Measurements from ENCODE around the gene SCAPER.

SCAPER gene

GRCh38 chr15:76495487-76495886, 409.7 kb downstream of the SCAPER start:
- ChIA-PET POLR2A (interaction anchor here (0.7 kb wide), 1 partner anchor 1063 kb away, joined by 3 read pairs; no protein-coding TSS in a partner anchor), CTCF (interaction anchor here (0.6 kb wide), 1 partner anchor 277 kb away, joined by 3 read pairs; no protein-coding TSS in a partner anchor)

GRCh38 chr15:76492538-76492937, 412.6 kb downstream of the SCAPER start:
- ChIA-PET CTCF (no interaction called here), POLR2A (no interaction called here)
- no peaks in the 10 kb centered on the region for H3K4me1 ChIP-seq (ENCODE audit: control insufficient read depth, insufficient read depth, low read length)
- H3K36me3 ChIP-seq (ENCODE audit: control insufficient read depth in 2 of 2, insufficient read depth in 1 of 2, low read length in 2 of 2), result no peaks in the 10 kb centered on the region
- TF ChIP-seq SP7 (tag by site-specific recombination; IDR thresholded peaks at IDR 0.05) (no peak), ZBTB7A (tag by site-specific recombination; IDR thresholded peaks at IDR 0.05; ENCODE audit: low read depth) (no peak)
- H3K4me3 ChIP-seq (ENCODE audit: low read depth, low read length), result no peak overlapping the region
- H3K27ac ChIP-seq (ENCODE audit: extremely low read depth, low read depth, low read length), result no peak overlapping the region
- no peaks in the 10 kb centered on the region for H3K9me3 ChIP-seq (ENCODE audit: control insufficient read depth, insufficient read depth, low read depth, low read length)

More at GRCh38 chr15:76495487-76495886, 409.7 kb downstream of the SCAPER start:
- H3K27ac ChIP-seq (ENCODE audit: extremely low read depth, low read depth, low read length), result no peak overlapping the region
- no peaks in the 10 kb centered on the region for H3K4me1 ChIP-seq (ENCODE audit: control insufficient read depth, insufficient read depth, low read length)
- H3K4me3 ChIP-seq (ENCODE audit: low read depth, low read length), result no peak overlapping the region
- no peaks in the 10 kb centered on the region for H3K9me3 ChIP-seq (ENCODE audit: control insufficient read depth, insufficient read depth, low read depth, low read length)
- H3K36me3 ChIP-seq (ENCODE audit: control insufficient read depth in 2 of 2, insufficient read depth in 1 of 2, low read length in 2 of 2), result no peaks in the 10 kb centered on the region
- no peak for TF ChIP-seq ZNF302 (tag by site-specific recombination; IDR thresholded peaks at IDR 0.05; ENCODE audit: low read depth)

GRCh38 chr15:76483752-76484151, 421.4 kb downstream of the SCAPER start:
- H3K27ac ChIP-seq (ENCODE audit: extremely low read depth, low read depth, low read length), result no peak overlapping the region
- H3K36me3 ChIP-seq (ENCODE audit: control insufficient read depth in 2 of 2, insufficient read depth in 1 of 2, low read length in 2 of 2), result no peaks in the 10 kb centered on the region
- POLR2A ChIA-PET, result no interaction called here
- no peak overlapping the region for H3K4me3 ChIP-seq (ENCODE audit: low read depth, low read length)
- TF ChIP-seq KLF9 (tag by site-specific recombination; IDR thresholded peaks at IDR 0.05; ENCODE audit: low read depth) (no peak), ZBTB8A (tag by site-specific recombination; IDR thresholded peaks at IDR 0.05) (no peak), IKZF3 (tag by site-specific recombination; IDR thresholded peaks at IDR 0.05) (no peak), ZNF335 (tag by site-specific recombination; conservative IDR thresholded peaks at IDR 0.05) (no peak)
- H3K4me1 ChIP-seq (ENCODE audit: control insufficient read depth, insufficient read depth, low read length), result no peaks in the 10 kb centered on the region
- CTCF ChIA-PET, result no interaction called here
- no peaks in the 10 kb centered on the region for H3K9me3 ChIP-seq (ENCODE audit: control insufficient read depth, insufficient read depth, low read depth, low read length)

- CTCF ChIA-PET, result no interaction called here
- Histone ChIP-seq H3K9me3 (ENCODE audit: control insufficient read depth, insufficient read depth, low read depth, low read length) (no peaks in the 10 kb centered on the region), H3K4me3 (ENCODE audit: low read depth, low read length) (no peak overlapping the region), H3K4me1 (ENCODE audit: control insufficient read depth, insufficient read depth, low read length) (0 out of 2 replicates have a peak, but pooled peaks cover 2% of the 10 kb centered on the region), H3K36me3 (ENCODE audit: control insufficient read depth in 2 of 2, insufficient read depth in 1 of 2, low read length in 2 of 2) (no peaks in the 10 kb centered on the region; a peak in 1 of 3 replicates), H3K27ac (ENCODE audit: extremely low read depth, low read depth, low read length) (no peak overlapping the region)
- no peak for TF ChIP-seq ZNF791 (tag by site-specific recombination; IDR thresholded peaks at IDR 0.05)
- TF ChIP-seq ZNF146 (tag by site-specific recombination; IDR thresholded peaks at IDR 0.05), result no peak
- POLR2A ChIA-PET, result no interaction called here
Measured at GRCh38 chr15:76483018-76483417, 422.1 kb downstream of the SCAPER start.

- 0 out of 2 replicates have a peak, but pooled peaks cover 2% of the 10 kb centered on the region for H3K4me1 ChIP-seq (ENCODE audit: control insufficient read depth, insufficient read depth, low read length)
- H3K4me3 ChIP-seq (ENCODE audit: low read depth, low read length), result no peak overlapping the region
- ChIA-PET CTCF (no interaction called here), POLR2A (no interaction called here)
- no peaks in the 10 kb centered on the region; a peak in 1 of 3 replicates for H3K36me3 ChIP-seq (ENCODE audit: control insufficient read depth in 2 of 2, insufficient read depth in 1 of 2, low read length in 2 of 2)
- no peak overlapping the region for H3K27ac ChIP-seq (ENCODE audit: extremely low read depth, low read depth, low read length)
- TF ChIP-seq PBX3 (CRISPR knock-in tag; IDR thresholded peaks at IDR 0.05) (no peak), MYNN (tag by site-specific recombination; IDR thresholded peaks at IDR 0.05; ENCODE audit: borderline replicate concordance) (no peak), ZNF639 (tag by site-specific recombination; IDR thresholded peaks at IDR 0.05) (no peak), ZNF670 (tag by site-specific recombination; IDR thresholded peaks at IDR 0.05; ENCODE audit: low read depth) (no peak), YY1 (tag by site-specific recombination; IDR thresholded peaks at IDR 0.05) (no peak), GLI2 (tag by site-specific recombination; IDR thresholded peaks at IDR 0.05; ENCODE audit: borderline replicate concordance, low read depth) (no peak), ZNF394 (tag by site-specific recombination; IDR thresholded peaks at IDR 0.05; ENCODE audit: borderline replicate concordance) (no peak), ZNF791 (tag by site-specific recombination; IDR thresholded peaks at IDR 0.05) (no peak), ZNF514 (tag by site-specific recombination; IDR thresholded peaks at IDR 0.05) (no peak), ZNF596 (tag by site-specific recombination; IDR thresholded peaks at IDR 0.05) (no peak), ZNF354C (tag by site-specific recombination; IDR thresholded peaks at IDR 0.05; ENCODE audit: borderline replicate concordance, low read depth) (no peak)
- H3K9me3 ChIP-seq (ENCODE audit: control insufficient read depth, insufficient read depth, low read depth, low read length), result no peaks in the 10 kb centered on the region
Measured at GRCh38 chr15:76480267-76480666, 424.9 kb downstream of the SCAPER start.

Measured in HEK293 (cell line).